ACHN (cell line): Measurements from ENCODE around the gene SIK3.
"Not testable (repeated sequence)": the region's sequence is repeated elsewhere in the genome, so short reads cannot be mapped to it uniquely, and the experiment has no call there.

Experiments used
- DNase-seq: peaks from one replicate; pipeline ENCODE4 v3.0.0-alpha.2; 2015
- in situ Hi-C: cut with HindIII; loops from 2 replicates; pipeline ENCODE4 v1.10.0; 2017; ENCODE audit warnings: low sequenced_read_pairs, low pct_ligation_motif_present, low pct_unique_long_range_greater_than_20kb

Gene SIK3

DNA sequence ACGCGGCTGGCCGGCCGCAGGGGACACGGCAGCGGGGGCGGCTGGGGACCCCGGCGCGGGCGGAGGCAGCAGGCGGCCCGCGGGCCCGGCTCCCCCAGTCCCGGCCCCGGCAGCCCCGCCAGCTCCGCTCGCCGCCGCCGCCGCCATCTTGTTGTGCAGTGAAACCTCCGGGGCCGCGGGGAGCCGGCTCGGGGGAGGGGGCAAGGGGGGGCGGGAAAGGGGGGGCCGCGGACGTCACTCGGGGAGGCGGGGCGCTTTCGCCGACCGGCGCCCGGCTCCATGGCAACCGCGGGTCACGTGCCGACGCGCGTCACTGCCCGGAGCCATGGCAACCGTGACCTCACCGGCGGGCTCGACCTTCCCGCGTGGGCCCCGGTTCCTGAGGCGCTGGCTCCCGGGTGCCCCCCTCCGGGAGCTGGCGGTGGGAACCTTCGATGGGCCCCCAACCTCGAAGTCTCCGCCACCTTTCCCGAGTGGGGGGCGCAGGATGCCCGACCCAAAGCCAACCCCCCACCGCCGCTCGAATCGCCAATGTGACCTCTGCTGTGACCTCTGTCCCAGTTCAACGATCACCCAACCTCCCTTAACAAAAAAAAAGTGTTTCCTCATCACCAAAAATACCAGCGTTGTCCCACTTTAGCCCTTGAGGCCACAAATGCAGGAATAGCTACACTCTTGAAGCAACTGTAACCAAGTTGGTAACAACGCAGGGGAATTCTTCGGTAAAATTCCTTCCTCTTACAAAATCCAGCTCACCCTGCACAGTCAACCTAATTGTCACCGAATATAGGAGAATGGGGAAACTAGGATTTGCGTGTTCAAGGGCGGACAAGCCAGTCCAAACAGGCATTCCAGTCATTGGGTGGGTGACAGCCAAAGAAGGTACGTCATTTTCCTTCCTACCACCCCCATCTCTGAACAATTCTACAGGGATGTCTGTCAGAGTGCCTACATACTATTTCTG lies at the start of gene SIK3:
SIK3 (minus strand) TSS at position 160 of the 964 bp plus-strand sequence; CDS start at position 147, 13 bp downstream.
- DNase-seq = peak; percentile 91
- in situ Hi-C loops = no loop called here

DNA sequence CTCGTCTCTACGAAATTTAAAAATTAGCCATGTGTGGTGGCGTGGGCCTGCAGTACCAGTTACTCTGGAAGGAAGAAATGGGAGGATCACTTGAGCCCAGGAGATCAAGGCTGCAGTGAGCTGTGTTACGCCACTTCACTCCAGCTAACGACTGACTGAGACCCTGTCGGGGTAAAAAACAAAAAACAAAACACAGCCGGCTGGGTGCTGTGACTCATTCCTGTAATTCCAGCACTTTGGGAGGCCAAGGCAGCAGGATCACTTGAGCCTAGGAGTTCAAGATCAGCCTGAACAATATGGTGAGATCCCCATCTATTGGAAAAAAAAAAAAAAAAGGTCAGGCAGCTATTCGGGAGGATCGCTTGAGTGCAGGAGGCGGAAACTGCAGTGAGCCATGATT lies 48.3 kb upstream of the SIK3 start:
- DNase-seq = no peak
- in situ Hi-C loops = no loop called here

- peak; percentile 59 for DNase-seq
- in situ Hi-C loops = no loop called here
These were observed 47.1 kb upstream of the SIK3 start for GRCh38 chr11:117145393-117145761.

DNA sequence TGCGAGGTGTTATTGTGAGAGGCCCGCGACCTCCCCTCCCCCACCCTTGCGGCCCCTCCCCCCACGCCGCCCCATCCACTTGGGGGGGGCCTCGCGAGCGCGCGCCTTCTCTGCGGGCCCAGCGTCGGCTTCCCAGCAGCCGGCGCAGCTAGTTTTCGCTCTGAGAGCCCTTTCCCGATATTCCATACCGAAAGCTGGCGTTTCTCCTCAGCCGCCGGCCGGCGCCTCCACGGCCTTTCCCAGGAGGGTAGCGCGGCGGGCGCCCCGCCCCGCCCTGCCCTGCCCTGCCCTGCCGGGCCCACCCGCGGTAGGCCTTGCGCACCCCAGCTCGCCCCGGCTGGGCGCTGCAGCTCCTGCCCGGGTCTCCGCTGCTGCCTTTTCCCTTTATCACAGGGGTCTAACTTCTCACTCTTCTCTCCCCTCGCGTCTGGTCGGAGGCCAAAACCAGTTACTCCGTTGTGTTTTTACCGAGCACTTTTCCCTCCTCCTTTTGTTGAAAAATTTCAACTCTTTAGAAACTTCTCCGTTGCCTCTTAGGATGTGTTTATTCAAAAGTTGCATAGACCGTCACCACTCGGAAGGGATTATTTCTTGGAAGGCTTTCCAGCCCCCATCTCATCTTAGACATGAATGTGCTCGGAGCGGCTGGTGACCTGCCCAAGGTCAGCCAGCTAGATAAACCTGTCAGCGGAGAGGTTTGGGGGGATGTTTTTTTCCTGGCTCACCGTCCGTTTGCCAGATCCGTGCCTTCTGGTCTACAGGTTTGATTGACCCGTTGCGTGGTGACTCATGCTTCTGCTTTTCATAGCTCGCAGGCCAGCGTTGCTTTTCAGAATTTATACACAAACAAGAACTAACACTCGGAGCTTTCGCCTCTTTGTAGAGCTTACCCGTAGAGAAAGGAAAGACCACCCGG lies 46.5 kb upstream of the SIK3 start:
- DNase-seq = peak; percentile 68
- in situ Hi-C loops = no loop called here

GRCh38 chr11:117143871-117144476 lies 45.7 kb upstream of the SIK3 start, which contains the start of gene PAFAH1B2:
PAFAH1B2 (plus strand) TSS chr11:117144287; CDS start chr11:117152448, 8,161 bp downstream.
- peak; percentile 92 for DNase-seq
- in situ Hi-C loops = no loop called here

- in situ Hi-C loops = no loop called here
These were observed 45.2 kb upstream of the SIK3 start for GRCh38 chr11:117143390-117143789.

GRCh38 chr11:117137223-117138086 lies 39.2 kb upstream of the SIK3 start:
- in situ Hi-C loops, DNase-seq: not testable (repeated sequence)

More at GRCh38 chr11:117143390-117143789, 45.2 kb upstream of the SIK3 start:
- DNase-seq = peak; percentile 45

- DNase-seq, in situ Hi-C loops: not testable (repeated sequence)
These were observed 36.8 kb upstream of the SIK3 start for GRCh38 chr11:117134979-117135378.

DNA sequence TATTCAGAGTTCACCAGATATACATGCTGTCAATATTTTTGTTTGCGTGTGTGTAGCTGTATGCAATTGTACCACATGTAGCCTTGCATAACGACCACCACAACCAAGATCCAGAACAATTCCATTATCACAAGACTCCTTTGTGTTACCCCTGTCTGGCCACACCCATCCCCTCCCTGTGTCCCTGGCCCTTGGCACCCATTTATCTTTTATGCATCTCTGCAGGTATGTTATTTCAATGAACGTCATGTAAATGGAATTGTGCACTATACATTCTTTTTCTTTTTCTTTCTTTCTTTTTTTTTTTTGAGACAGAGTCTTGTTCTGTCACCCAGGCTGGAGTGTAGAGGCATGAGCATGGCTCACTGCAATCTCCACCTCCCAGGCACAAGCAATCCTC lies 36.2 kb upstream of the SIK3 start:
- in situ Hi-C loops = no loop called here
- no peak for DNase-seq

DNA sequence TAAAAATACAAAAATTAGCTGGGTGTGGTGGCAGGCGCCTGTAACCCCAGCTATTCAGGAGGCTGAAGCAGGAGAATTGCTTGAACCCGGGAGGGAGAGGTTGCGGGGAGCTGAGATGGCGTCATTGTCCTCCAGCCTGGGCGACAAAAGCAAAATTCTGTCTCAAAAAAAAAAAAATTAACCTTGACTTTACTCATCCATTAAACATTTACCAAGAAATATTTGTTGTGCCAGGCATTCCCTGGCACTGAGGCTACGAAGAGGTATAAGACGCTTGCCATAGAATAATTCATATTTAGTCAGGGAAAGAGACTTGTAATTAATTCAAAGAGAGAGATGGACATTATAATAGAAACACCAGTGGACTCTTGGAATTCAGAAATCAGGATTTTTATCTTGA lies 32.7 kb upstream of the SIK3 start:
- DNase-seq = peak; percentile 70
- in situ Hi-C loops = no loop called here

DNA sequence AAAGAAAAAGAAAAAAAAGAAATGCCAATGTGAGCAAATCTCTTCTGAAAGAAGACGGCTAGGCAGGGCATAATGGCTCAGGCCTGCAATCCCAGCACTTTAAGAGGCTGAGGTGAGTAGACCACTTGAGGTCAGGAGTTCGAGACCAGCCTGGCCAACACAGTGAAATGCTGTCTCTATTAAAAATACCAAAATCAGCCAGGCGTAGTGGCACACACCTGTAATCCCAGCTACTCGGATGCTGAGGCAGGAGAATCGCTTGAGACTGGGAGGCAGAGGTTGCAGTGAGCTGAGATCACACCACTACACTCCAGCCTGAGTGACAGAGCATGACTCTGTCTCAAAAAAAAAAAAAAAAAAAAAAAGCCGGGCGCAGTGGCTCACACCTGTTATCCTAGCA lies 32.2 kb upstream of the SIK3 start:
- in situ Hi-C loops, DNase-seq: not testable (repeated sequence)

GRCh38 chr11:117128289-117128688 lies 30.1 kb upstream of the SIK3 start:
- in situ Hi-C loops = no loop called here
- DNase-seq = no peak

DNA sequence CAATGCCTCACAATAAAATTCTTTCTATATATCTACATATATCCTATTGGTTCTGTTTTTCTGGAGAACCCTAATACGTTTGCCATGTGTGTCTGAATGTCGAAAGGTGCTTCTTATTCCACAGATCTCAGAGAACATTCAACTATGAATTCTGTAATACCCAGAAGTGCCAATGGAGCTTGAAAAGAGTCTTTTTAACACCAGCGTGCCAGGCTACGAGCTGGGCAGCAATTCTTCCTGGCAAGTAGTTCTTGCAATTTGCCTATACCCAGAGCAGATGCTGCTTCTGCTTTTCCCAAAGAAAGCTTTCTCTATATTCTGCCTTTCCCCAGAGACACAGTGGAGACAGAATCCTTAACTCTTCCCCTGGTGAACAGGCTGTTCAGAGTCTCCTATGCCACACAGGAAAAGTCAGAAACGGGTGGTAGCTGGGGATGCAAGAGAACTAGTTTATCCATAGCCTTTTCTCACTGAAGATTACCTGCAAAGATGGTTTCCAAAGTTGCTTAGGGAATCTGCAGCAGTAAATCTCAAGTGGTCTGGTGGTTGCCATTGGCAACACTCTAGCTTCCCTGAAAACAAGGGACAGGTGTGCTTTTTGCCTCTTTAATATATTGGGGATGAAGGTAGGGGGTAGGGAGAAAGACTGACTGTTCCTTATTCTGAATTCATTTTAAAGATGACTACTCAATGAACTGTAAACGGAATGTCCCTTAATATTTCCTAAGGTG lies 29.1 kb upstream of the SIK3 start:
- in situ Hi-C loops = no loop called here
- no peak for DNase-seq

GRCh38 chr11:117126223-117126965 lies 28.2 kb upstream of the SIK3 start:
- in situ Hi-C loops = no loop called here
- DNase-seq = no peak

GRCh38 chr11:117122556-117122955 lies 24.3 kb upstream of the SIK3 start:
- in situ Hi-C loops = no loop called here

GRCh38 chr11:117121176-117121575 lies 22.9 kb upstream of the SIK3 start:
- in situ Hi-C loops = no loop called here
- DNase-seq = no peak

More at GRCh38 chr11:117122556-117122955, 24.3 kb upstream of the SIK3 start:
- no peak for DNase-seq
